MCF 10A (cell line): Measurements from ENCODE around the gene ACOXL. TPM values are rescaled to one million over a fixed set of nuclear protein-coding genes. Genes with fewer than 3 reads are reported as not detected.
"Not testable (repeated sequence)": the region's sequence is repeated elsewhere in the genome, so short reads cannot be mapped to it uniquely, and the experiment has no call there.

Source experiments
- BruUV-seq: library from RNA; stranded (reverse); fragments of 400-500 nt; replicated peaks from 2 replicates; lab custom pipeline; 2021; lab: Mats Ljungman, UMichigan
- CTCF ChIA-PET: fragments of 300-600 bp; sonication (Branson Sonifier 250); formaldehyde crosslinking; extraction: SDS; loops from one replicate; lab custom pipeline; 2021; ENCODE audit warnings: antibody characterized with exemption, inconsistent platforms; lab: Yijun Ruan, JAX
- POLR2A ChIA-PET: fragments of 300-600, 350-650 bp; sonication (Branson Sonifier 250); formaldehyde crosslinking; extraction: SDS; loops from one replicate; lab custom pipeline; 2020; ENCODE audit warnings: antibody characterized with exemption, inconsistent platforms; lab: Yijun Ruan, JAX
- DNase-seq: peaks from one replicate; pipeline ENCODE4 v3.0.0-alpha.2; 2018; ENCODE audit not compliant: unreplicated experiment
- H3K27ac Mint-ChIP-seq: one replicate; pipeline ENCODE4 v1.8.0; 2022; ENCODE audit warnings: mild to moderate bottlenecking, low read depth, mixed read lengths; ENCODE audit not compliant: unreplicated experiment
- H3K27me3 Mint-ChIP-seq: one replicate; pipeline ENCODE4 v1.8.0; 2022; ENCODE audit warnings: mixed read lengths; ENCODE audit not compliant: insufficient read depth, unreplicated experiment
- H3K36me3 Mint-ChIP-seq: one replicate; pipeline ENCODE4 v1.8.0; 2022; ENCODE audit warnings: mild to moderate bottlenecking, moderate library complexity, mixed read lengths; ENCODE audit not compliant: insufficient read depth, unreplicated experiment
- H3K4me1 Mint-ChIP-seq: one replicate; pipeline ENCODE4 v1.8.0; 2022; ENCODE audit warnings: mixed read lengths; ENCODE audit not compliant: insufficient read depth, unreplicated experiment
- H3K4me3 Mint-ChIP-seq: one replicate; pipeline ENCODE4 v1.8.0; 2022; ENCODE audit warnings: mild to moderate bottlenecking, moderate library complexity, mixed read lengths; ENCODE audit not compliant: unreplicated experiment
- H3K9me3 Mint-ChIP-seq: one replicate; pipeline ENCODE4 v1.8.0; 2022; ENCODE audit warnings: mixed read lengths; ENCODE audit not compliant: unreplicated experiment
- CTCF ChIP-seq: fragments of 200-600 bp; IDR thresholded peaks from one replicate; pipeline ENCODE4 v1.8.0; 2022; ENCODE audit warnings: antibody characterized with exemption, mild to moderate bottlenecking; ENCODE audit not compliant: unreplicated experiment
- intact Hi-C: fragments of 100-400 bp; cut with micrococcal nuclease; formaldehyde crosslinking; loops from 2 replicates; pipeline ENCODE4 v1.14.1; 2022
- total RNA-seq: library from RNA; stranded (reverse); gene quantifications from 2 replicates; pipeline ENCODE4 v1.2.3, GENCODE V29; 2022

The ACOXL gene
- total RNA-seq, 1 experiment from 2014 or later = not detected

GRCh38 chr2:111044066-111044465 lies 311.7 kb downstream of the ACOXL start:
- H3K27ac Mint-ChIP-seq = no peak overlapping the region
- no peaks in the 10 kb centered on the region for H3K4me1 Mint-ChIP-seq
- H3K27me3 Mint-ChIP-seq = peaks cover 71% of the 10 kb centered on the region
- no peaks in the 10 kb centered on the region for H3K9me3 Mint-ChIP-seq
- peaks cover 4% of the 10 kb centered on the region for H3K36me3 Mint-ChIP-seq
- no peak overlapping the region for H3K4me3 Mint-ChIP-seq
- no TSS peak for BruUV-seq
- POLR2A ChIA-PET = interaction anchor here (1.4 kb wide), 1 partner anchor 13 kb away, joined by 3 read pairs; no protein-coding TSS in a partner anchor
- CTCF ChIA-PET = interaction anchor here (1.2 kb wide), 1 partner anchor 232 kb away, joined by 4 read pairs; no protein-coding TSS in a partner anchor
- intact Hi-C loops = no loop called here
- no peak for TF ChIP-seq CTCF
- DNase-seq = no peak

- H3K4me1 Mint-ChIP-seq, POLR2A ChIA-PET, H3K4me3 Mint-ChIP-seq, intact Hi-C loops, CTCF ChIA-PET, DNase-seq, H3K9me3 Mint-ChIP-seq, H3K36me3 Mint-ChIP-seq, BruUV-seq, H3K27ac Mint-ChIP-seq: not testable (repeated sequence)
- peaks cover 75% of the 10 kb centered on the region for H3K27me3 Mint-ChIP-seq
These were observed 312.9 kb downstream of the ACOXL start for GRCh38 chr2:111045236-111045635.

- peaks cover 75% of the 10 kb centered on the region for H3K27me3 Mint-ChIP-seq
- no TSS peak for BruUV-seq
- no peak for TF ChIP-seq CTCF
- POLR2A ChIA-PET = no interaction called here
- H3K9me3 Mint-ChIP-seq = no peaks in the 10 kb centered on the region
- intact Hi-C loops = no loop called here
- DNase-seq = no peak
- CTCF ChIA-PET = no interaction called here
- H3K4me1 Mint-ChIP-seq = no peaks in the 10 kb centered on the region
- H3K36me3 Mint-ChIP-seq = peaks cover 4% of the 10 kb centered on the region
- no peak overlapping the region for H3K27ac Mint-ChIP-seq
- no peak overlapping the region for H3K4me3 Mint-ChIP-seq
These were observed 313.5 kb downstream of the ACOXL start for GRCh38 chr2:111045771-111046444.

GRCh38 chr2:111046670-111047069 lies 314.3 kb downstream of the ACOXL start:
- no TSS peak for BruUV-seq
- no peak overlapping the region for H3K27ac Mint-ChIP-seq
- no peaks in the 10 kb centered on the region for H3K9me3 Mint-ChIP-seq
- peaks cover 4% of the 10 kb centered on the region for H3K36me3 Mint-ChIP-seq
- intact Hi-C loops = no loop called here
- ChIA-PET CTCF (no interaction called here), POLR2A (no interaction called here)
- no peak overlapping the region for H3K4me3 Mint-ChIP-seq
- DNase-seq = no peak
- TF ChIP-seq CTCF = no peak
- peaks cover 69% of the 10 kb centered on the region for H3K27me3 Mint-ChIP-seq
- no peaks in the 10 kb centered on the region for H3K4me1 Mint-ChIP-seq
